ENCODE measurements around the gene CAND2. TPM values are rescaled to one million over a fixed set of nuclear protein-coding genes. Genes with fewer than 3 reads are reported as not detected.

The CAND2 gene
- total and polyA plus RNA-seq, 9 of the 15 experiments (the other 6 are each of a cell fraction or from before 2014, with no cell fraction given) = 0.91 to 14.9 (median 4.3) TPM

DNA sequence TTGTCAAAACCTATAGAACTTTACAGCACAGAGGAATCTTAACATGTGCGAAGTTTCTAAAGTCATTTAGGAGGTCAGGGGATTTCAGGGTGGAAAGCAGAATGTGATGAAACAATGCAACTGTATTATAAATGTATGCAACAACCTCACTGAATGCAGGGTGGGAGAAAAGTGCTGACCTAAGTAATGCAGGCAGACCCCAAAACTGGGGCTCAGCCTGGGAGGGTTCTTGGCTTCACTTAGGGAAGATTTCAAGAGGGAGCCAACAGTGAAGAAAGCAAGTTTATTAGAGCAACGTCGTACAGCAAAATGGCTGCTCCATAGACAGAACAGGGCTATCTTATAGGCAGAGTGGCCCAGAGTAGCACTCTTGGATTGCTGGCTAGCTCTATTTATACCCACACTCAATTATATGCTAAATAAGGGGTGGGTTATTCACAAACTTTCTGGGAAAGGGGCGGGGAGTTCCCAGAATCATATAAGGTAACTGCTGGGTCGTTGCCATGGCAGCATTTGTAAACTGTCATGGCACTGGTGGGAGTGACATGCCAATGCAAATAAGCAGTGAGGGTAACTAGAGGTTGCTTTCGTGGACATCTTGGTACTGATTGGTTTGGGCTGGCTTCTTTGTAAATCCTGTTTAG lies 14.2 kb upstream of the CAND2 start (continued):
- TF ChIP-seq, protein P1, sequence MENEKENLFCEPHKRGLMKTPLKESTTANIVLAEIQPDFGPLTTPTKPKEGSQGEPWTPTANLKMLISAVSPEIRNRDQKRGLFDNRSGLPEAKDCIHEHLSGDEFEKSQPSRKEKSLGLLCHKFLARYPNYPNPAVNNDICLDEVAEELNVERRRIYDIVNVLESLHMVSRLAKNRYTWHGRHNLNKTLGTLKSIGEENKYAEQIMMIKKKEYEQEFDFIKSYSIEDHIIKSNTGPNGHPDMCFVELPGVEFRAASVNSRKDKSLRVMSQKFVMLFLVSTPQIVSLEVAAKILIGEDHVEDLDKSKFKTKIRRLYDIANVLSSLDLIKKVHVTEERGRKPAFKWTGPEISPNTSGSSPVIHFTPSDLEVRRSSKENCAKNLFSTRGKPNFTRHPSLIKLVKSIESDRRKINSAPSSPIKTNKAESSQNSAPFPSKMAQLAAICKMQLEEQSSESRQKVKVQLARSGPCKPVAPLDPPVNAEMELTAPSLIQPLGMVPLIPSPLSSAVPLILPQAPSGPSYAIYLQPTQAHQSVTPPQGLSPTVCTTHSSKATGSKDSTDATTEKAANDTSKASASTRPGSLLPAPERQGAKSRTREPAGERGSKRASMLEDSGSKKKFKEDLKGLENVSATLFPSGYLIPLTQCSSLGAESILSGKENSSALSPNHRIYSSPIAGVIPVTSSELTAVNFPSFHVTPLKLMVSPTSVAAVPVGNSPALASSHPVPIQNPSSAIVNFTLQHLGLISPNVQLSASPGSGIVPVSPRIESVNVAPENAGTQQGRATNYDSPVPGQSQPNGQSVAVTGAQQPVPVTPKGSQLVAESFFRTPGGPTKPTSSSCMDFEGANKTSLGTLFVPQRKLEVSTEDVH (IDR thresholded peaks at IDR 0.05; ENCODE audit: low read depth, partially characterized antibody) = no peak
- TF ChIP-seq GATAD2A (IDR thresholded peaks at IDR 0.05) (no peak), KDM4B (IDR thresholded peaks at IDR 0.05; ENCODE audit: borderline replicate concordance in 2 of 2, low read depth in 1 of 2) (no peak), RUNX1 (IDR thresholded peaks at IDR 0.05; ENCODE audit: low read depth) (no peak), ZNF316 (IDR thresholded peaks at IDR 0.05) (peak; percentile 77), TARDBP (IDR thresholded peaks at IDR 0.05) (no peak), MTA3 (IDR thresholded peaks at IDR 0.05; ENCODE audit: borderline replicate concordance) (peak; percentile 54; the same call in 1 of the 2 replicates), FOXJ2 (tag; IDR thresholded peaks at IDR 0.05) (peak; percentile 87), MCM2 (IDR thresholded peaks at IDR 0.05; ENCODE audit: low read depth) (no peak), SMAD3 (CRISPR knock-in tag; conservative IDR thresholded peaks at IDR 0.05) (no peak), SP2 (IDR thresholded peaks at IDR 0.05; ENCODE audit: extremely low read depth, low read depth, low read length, poor library complexity, severe bottlenecking) (no peak), HDAC6 (IDR thresholded peaks at IDR 0.05; ENCODE audit: low read depth, low read length) (no peak), POLR2G (IDR thresholded peaks at IDR 0.05; ENCODE audit: low read depth, low read length) (no peak), MCM3 (IDR thresholded peaks at IDR 0.05) (no peak), MEF2A (IDR thresholded peaks at IDR 0.05; ENCODE audit: control insufficient read depth, low read depth, low read length) (no peak), CBX8 (IDR thresholded peaks at IDR 0.05; ENCODE audit: borderline replicate concordance, extremely low read depth, low read depth, low read length, poor library complexity, severe bottlenecking) (no peak), ZC3H8 (IDR thresholded peaks at IDR 0.05) (no peak), POU5F1 (IDR thresholded peaks at IDR 0.05; ENCODE audit: borderline replicate concordance, low read depth, low read length, partially characterized antibody) (no peak), GABPB1 (CRISPR knock-in tag; IDR thresholded peaks at IDR 0.05) (no peak), AFF1 (IDR thresholded peaks at IDR 0.05; ENCODE audit: low read depth in 1 of 2, partially characterized antibody in 2 of 2) (no peak), PML (IDR thresholded peaks at IDR 0.05; ENCODE audit: low read length) (0 out of 2 replicates have a peak, but pooled peaks have one; percentile 24), ZNF75A (CRISPR knock-in tag; IDR thresholded peaks at IDR 0.05) (no peak), GTF2B (IDR thresholded peaks at IDR 0.05; ENCODE audit: extremely low read depth, insufficient read length) (no peak)

Measured in K562 (cell line).